Measurements from ENCODE around the gene TERT.

Gene TERT

DNA sequence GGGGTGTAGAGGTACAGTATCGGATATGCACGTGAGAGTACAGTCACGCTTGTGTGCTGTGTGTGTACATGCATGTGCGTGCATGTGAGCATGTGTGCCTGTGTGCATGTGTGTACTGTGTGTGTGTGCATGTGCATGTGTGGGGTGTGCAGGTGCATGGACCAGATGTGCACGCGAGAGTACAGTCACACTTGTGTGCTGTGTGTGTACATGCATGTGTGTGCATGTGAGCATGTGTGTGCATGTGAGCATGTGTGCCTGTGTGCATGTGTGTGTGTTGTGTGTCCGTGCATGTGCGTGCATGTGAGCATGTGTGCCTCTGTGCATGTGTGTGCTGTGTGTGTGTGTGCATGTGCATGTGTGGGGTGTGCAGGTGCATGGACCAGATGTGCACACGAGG is 83.2 kb downstream of the TERT start:
- no peak for DNase-seq (ENCODE audit: low read depth, low spot score)
- no peak overlapping the region for H3K27ac ChIP-seq

DNA sequence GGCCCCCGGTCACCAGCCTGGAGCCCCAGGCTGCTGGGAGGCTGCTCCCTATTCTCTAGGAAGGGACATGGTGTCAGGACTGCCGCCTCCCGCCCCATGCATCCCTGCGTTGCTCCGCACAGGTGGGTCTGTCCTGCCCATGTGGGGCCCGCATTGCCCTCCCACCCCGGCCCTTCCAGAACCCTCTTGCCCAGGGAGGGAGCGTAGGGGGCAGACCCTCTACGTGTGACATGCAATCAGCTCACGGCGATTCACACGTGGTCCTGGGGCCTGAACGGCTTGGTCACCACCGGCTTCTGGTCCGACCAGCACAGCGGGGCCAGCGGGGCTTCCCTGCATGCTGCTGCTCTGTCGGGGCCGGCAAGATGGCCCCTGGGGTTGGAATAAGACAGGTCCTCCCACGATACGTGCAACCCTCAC is 84.0 kb downstream of the TERT start:
- no peak overlapping the region for H3K27ac ChIP-seq
- no peak for DNase-seq (ENCODE audit: low read depth, low spot score)

DNA sequence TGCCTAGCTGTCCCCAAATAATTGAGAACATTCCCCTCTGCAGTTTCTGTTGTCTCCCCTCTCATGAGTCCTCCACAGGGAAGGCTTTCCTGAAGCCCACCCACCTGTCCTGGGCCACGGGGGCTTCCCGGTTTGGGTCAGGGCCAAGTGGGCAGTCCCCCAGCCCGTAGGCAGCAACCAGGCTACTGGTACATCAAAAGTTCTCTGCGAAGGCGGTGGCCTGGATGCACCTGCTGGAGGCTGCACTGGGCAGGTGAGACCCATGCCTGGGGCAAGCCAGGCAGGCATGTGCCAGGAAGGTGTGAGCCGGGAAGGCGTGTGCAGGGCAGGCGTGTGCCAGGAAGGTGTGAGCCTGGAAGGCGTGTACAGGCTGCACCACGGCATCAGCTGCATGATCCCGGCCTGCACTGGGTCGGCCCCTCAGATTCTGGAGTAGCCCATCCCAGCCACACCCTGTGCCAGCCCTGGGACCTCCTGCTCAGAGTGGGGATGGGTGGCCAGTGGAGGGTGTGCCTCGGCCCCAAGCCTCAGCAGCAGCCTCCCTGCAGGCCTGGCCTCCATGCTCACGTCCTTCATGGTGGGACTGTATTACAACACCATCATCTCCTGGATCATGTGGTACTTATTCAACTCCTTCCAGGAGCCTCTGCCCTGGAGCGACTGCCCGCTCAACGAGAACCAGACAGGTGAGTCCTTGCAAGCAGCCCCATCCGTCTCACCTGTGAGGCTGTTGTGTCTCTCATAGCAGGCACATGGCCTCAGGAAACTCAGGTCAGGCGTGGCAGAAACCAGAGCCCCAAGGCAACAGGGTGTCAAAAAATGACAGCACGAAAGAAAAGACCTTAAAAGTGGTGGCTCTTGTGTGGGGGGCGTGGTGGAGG is 84.7 kb downstream of the TERT start:
- DNase-seq (ENCODE audit: low read depth, low spot score): no peak
- no peak overlapping the region for H3K27ac ChIP-seq

DNA sequence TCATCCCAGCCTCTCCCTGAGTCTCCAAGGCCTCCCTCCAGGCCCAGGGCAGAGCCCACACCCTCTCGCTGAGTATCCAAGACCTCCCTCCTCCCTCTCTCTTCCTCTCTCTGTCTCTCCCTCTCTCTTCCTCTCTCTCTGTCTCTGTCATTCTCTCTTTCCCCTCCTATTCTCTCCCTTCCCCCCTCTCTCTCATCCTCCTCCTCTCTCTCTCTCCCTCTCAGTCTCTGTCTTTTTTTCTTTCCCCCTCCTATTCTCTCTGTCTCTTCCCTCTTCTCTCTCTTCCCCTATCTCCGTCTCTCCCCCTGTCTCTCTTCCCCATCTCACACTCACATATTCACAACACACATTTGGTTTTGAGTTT is 85.4 kb downstream of the TERT start:
- no peak for DNase-seq (ENCODE audit: low read depth, low spot score)
- no peak overlapping the region for H3K27ac ChIP-seq

DNA sequence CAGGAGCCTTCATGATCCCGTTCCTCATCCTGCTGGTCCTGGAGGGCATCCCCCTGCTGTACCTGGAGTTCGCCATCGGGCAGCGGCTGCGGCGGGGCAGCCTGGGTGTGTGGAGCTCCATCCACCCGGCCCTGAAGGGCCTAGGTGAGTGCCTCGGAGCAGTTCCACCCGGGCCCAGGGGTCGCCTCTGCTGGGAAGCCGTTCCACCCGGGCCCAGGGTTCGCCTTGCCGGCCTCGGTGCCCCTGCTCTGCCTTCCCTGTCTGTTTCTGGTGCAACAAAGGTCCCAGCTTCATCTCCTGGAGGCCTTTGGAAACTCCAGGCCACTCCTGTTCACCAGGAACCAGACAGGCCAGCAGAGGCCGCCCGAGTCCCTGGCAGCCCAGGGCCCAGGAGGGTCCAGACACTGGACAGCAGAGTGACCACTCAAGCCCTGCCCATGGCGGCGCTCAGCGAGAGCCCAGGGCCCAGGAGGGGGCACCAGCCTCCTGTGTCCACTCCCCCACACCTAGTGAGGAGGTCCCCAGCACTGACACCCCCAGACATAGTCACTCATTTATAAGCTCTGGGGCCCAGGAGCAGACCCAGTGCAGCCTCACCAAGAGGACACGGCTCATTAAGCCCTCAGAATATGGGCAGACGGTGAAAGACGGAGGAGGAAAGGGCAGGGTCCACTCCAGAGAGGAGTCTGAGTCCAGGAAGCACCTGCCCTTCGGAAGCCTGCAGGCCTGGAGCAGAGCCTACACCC is 86.0 kb downstream of the TERT start:
- H3K27ac ChIP-seq: no peak overlapping the region
- DNase-seq (ENCODE audit: low read depth, low spot score): no peak

DNA sequence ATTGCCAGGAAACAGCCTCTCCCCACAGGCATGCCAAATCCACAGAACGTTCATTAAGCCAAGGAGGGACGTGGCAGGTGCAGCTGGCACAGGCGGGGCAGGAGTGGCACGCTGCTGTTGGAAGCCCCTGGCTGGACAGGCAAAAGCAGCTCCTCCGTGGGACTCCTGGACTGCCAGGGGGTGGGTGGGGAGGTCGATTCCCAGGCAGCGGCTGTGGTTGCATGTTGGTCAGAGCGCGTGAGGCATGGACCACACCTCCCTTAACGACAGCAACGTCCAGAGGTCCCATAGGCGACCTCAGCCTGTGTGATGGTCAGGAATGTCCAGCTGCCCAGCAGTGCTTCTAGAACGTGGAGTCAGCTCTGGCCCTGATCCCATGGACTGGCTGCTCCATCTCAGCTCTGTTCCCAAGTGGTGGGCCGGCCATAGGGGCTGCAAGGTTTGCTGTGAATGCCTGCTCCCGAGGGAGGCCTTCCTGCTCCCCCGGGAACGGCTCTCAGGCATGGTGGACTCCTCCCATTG is 86.6 kb downstream of the TERT start:
- no peak for DNase-seq (ENCODE audit: low read depth, low spot score)
- no peak overlapping the region for H3K27ac ChIP-seq

DNA sequence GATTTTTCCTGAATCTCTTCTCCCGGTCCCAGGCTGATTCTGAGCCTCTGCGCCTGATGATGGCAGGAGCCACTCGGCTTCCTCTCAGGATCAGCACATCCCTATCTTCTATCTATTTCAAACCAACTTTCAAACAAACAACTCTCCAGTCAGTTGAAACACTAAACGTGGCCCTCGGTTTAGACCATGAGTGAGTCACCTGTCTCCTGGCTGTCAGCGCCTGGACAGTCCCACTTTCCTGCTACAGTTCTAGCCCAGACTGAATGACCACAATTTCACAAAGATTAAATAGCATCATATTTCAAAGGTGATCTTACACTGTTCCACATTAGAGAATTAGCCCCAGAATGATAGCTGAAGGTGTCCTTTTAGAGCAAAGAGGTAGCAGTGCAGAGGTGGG is 87.3 kb downstream of the TERT start:
- DNase-seq (ENCODE audit: low read depth, low spot score): no peak
- H3K27ac ChIP-seq: no peak overlapping the region

DNA sequence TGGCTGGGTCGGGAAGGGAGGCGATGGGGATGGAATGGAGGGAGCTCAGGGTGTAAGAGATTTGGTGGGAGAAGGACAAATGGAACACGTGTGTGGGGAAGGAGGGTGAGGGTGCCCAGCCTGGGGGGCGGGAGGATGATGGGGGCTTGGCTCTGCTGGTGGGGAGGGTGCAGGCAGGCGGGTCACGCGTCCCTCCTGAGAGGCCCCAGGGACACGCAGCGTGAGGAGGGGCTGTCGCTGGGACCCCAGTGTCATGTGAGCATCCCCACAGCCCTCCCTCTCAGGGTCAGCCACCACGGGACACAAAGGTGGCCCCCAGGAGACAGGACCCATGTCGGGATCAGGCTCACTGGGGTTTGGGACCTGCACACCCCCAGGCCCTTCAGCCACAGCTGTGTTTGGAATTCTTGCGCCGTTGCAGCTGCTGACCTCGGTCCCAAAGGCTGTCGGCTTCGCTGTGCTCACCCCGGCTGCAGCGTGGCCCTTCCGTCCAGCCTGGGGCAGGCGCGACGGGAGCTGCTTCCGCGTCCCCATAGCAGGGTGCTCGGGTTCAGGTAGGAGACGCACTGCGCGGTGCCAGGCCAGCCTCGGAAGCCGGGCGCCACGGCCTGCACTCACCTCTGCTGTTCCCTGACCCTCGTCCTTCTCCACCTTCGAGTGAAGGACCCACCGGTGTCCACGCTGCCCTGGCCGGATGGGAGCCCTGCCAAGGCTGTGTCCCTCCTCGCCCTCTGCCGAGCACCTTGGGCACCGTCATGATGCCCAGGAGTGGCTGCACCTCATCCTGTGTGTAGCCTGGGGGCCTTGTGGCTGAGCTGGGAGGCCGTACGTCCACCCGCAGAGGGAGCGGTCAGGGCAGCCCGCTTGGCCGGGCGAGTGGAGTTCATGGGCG is 88.1 kb downstream of the TERT start:
- DNase-seq (ENCODE audit: low read depth, low spot score): no peak

DNA sequence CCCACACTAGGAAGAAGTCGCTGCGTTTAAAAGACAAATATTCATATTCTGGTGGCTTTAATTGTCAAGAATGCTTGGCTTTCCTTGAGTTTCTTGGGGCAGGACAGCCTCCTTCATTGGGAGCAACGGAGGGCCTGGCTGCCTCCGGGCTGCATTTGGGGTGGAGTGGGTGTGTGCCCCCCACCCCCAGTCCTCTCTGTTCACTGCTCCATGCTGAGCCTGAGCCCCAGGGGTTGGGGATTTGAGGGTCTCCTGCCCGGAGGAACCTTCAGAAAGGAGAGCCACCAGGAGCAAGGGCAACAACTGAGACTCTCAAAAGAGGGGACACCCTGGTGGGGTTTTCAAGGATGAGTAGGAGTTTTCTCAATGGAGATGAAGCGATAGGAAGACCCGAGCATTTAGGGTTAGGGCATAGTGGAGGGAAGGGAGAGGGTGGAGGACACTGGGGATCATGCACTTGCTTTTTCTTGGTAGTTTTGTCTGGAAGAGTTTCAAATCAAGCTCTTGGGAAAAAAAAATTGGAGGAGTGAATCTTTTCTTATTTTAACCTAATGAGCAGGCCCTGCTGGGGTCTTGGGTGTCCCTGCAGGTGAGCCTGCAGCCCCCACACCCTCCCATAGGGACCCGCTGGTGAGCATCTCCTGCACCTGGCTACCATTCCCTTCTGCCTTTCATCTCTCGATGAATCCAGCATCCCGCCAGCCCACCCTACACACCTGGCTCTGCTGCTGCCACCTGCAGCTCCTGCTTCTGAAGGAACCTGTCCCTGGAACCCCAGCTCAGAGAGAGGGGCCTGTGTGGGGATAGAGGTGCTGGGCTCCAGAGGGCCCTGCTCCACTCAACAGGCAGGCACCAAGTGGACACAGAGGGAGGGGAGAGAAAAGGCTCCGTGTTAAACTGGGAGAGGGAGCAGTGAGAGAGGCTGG is 89.3 kb downstream of the TERT start:
- DNase-seq (ENCODE audit: low read depth, low spot score): no peak
- no peak overlapping the region for H3K27ac ChIP-seq

More for the DNA sequence above, 88.1 kb downstream of the TERT start:
- no peak overlapping the region for H3K27ac ChIP-seq

DNA sequence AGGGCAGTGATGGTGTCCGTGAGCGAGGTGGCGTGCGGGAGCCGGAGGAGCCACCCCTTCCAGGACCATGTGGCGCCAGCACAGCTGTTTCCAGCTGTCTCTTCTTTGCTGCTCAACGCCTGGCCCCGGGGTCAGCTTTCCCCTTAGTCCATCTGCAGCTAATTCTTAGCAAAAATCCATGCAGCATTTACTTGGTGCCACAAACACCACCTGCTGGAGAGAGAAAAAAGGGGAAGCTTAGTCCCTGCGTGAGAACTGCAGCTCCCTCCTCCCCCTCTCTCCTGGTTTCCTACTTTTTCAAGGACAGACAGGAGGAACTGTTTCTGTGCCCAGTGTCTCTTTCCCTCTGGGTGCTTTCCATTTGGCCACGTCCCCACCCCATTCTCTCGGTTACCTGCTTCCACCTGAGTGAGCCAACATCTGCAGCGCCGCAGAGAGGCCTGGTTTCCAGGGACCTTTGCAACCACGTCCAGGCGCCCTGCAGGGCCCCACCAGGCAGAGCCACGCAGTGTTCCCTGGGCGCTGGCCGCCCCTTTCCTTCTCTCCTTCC is 90.1 kb downstream of the TERT start:
- DNase-seq (ENCODE audit: low read depth, low spot score): no peak
- no peak overlapping the region for H3K27ac ChIP-seq

DNA sequence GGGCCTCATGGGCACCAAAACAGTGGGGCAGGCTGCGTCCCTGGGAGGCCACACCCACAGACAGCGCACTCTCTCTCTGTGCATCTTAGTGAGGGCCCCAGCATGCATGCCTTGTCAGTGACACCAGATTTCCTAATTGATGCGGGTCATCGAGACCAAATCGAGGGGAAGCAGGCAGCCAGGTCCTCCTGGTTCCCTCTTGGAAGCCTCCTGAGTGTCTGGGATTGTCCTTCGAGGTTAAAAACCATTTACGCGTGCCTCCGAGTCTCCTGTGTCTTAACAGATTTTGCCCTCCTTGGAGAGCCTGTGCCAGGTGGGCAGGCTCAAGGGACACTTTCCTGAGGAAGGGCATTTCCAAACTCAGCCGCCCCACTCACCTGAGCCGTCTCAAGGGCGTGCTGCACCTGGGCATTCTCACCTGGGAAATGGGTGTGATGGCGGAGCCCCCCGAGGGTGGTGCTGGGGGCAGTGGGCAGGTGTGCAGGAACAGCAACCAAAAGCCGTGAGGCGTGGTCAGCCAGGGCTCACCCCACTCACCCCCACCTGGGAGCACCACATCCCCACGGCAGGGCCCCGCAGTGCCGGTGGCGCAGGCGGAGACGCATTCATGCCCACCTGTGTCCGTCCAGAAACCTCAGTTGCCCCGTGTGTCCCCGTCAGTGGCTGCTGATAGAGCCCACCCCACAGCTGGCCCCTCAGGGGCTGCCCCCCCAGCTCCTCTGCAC is 90.7 kb downstream of the TERT start:
- no peak for DNase-seq (ENCODE audit: low read depth, low spot score)
- H3K27ac ChIP-seq: no peak overlapping the region

DNA sequence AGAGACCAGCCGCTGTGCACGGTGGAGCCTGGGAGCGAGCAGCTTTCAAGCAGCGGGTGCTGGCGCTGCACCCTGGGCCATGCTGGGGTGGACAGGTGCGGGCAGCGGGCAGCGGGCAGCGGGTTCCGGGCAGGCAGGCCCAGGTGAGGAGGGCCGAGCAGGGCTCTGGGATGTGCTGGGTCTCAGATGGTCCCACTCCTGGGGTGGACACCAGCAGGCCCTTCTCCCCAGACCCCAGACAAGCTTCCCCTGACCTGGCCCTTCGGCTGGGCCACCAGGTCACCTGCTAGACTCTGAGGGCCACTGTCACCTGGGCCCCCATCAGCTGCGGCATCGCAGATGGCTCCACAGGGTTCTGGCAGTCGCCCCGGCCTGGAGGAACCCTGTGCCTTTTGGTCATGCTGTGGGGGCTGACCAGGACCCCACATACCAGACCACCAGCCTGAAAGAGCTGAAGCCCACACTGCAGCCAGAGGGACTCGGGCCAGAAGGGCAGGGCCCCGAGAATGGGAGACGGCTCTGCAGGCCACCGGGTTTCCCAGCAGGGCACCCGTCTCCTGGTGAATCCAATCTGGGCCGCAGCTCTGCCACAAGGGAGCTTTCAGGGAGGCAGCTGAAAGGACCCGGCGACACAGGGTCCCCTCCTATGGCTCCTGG is 91.4 kb downstream of the TERT start:
- H3K27ac ChIP-seq: no peak overlapping the region
- DNase-seq (ENCODE audit: low read depth, low spot score): no peak
